Measurements from ENCODE around the gene SLIT1. TPM values are rescaled to one million over a fixed set of nuclear protein-coding genes. Genes with fewer than 3 reads are reported as not detected.

The SLIT1 gene
- total RNA-seq, 2 donors from 2014 or later, result 0.14 to 0.35 TPM

GRCh38 chr10:97050956-97051496 lies 134.7 kb downstream of the SLIT1 start:
- no peaks in the 10 kb centered on the region for H3K27me3 ChIP-seq (replicated peaks; ENCODE audit: insufficient read depth)
- DNase-seq (ENCODE audit: low spot score) (no peak), ATAC-seq (ENCODE audit: insufficient number of reproducible peaks, low FRiP score, low read depth) (no peak)
- TF ChIP-seq CTCF (IDR thresholded peaks at IDR 0.05), result no peak
- no peaks in the 10 kb centered on the region for H3K36me3 ChIP-seq
- no peak overlapping the region for H3K27ac ChIP-seq
- no peaks in the 10 kb centered on the region for H3K4me1 ChIP-seq (ENCODE audit: control insufficient read depth in 1 of 2, low read depth in 2 of 2)
- no peak overlapping the region for H3K4me3 ChIP-seq
- no peaks in the 10 kb centered on the region for H3K9me3 ChIP-seq

GRCh38 chr10:97050205-97050745 lies 135.5 kb downstream of the SLIT1 start:
- no peak for ATAC-seq (ENCODE audit: insufficient number of reproducible peaks, low FRiP score, low read depth)
- DNase-seq (ENCODE audit: low spot score), result no peak
- no peaks in the 10 kb centered on the region for H3K27me3 ChIP-seq (replicated peaks; ENCODE audit: insufficient read depth)
- no peak overlapping the region for H3K4me3 ChIP-seq
- no peaks in the 10 kb centered on the region for H3K36me3 ChIP-seq
- no peak for TF ChIP-seq CTCF (IDR thresholded peaks at IDR 0.05)
- H3K27ac ChIP-seq, result no peak overlapping the region
- no peaks in the 10 kb centered on the region for H3K9me3 ChIP-seq
- H3K4me1 ChIP-seq (ENCODE audit: control insufficient read depth in 1 of 2, low read depth in 2 of 2), result no peaks in the 10 kb centered on the region

- Histone ChIP-seq H3K9me3 (no peaks in the 10 kb centered on the region), H3K27me3 (replicated peaks; ENCODE audit: insufficient read depth) (no peaks in the 10 kb centered on the region), H3K4me3 (no peak overlapping the region), H3K4me1 (ENCODE audit: control insufficient read depth in 1 of 2, low read depth in 2 of 2) (no peaks in the 10 kb centered on the region), H3K27ac (no peak overlapping the region), H3K36me3 (no peaks in the 10 kb centered on the region)
- no peak for TF ChIP-seq CTCF (IDR thresholded peaks at IDR 0.05)
- DNase-seq (ENCODE audit: low spot score) (no peak), ATAC-seq (ENCODE audit: insufficient number of reproducible peaks, low FRiP score, low read depth) (no peak)
These were observed 136.1 kb downstream of the SLIT1 start for GRCh38 chr10:97049670-97050069.

GRCh38 chr10:97048649-97049427 lies 136.9 kb downstream of the SLIT1 start:
- Histone ChIP-seq H3K4me3 (no peak overlapping the region), H3K4me1 (ENCODE audit: control insufficient read depth in 1 of 2, low read depth in 2 of 2) (no peaks in the 10 kb centered on the region), H3K27me3 (replicated peaks; ENCODE audit: insufficient read depth) (no peaks in the 10 kb centered on the region), H3K36me3 (no peaks in the 10 kb centered on the region), H3K27ac (no peak overlapping the region), H3K9me3 (no peaks in the 10 kb centered on the region)
- ATAC-seq (ENCODE audit: insufficient number of reproducible peaks, low FRiP score, low read depth) (no peak), DNase-seq (ENCODE audit: low spot score) (no peak)
- TF ChIP-seq CTCF (IDR thresholded peaks at IDR 0.05), result no peak

- H3K4me1 ChIP-seq (ENCODE audit: control insufficient read depth in 1 of 2, low read depth in 2 of 2), result no peaks in the 10 kb centered on the region
- DNase-seq (ENCODE audit: low spot score) (no peak), ATAC-seq (ENCODE audit: insufficient number of reproducible peaks, low FRiP score, low read depth) (no peak)
- no peak overlapping the region for H3K27ac ChIP-seq
- H3K36me3 ChIP-seq, result no peaks in the 10 kb centered on the region
- TF ChIP-seq CTCF (IDR thresholded peaks at IDR 0.05), result no peak
- H3K9me3 ChIP-seq, result no peaks in the 10 kb centered on the region
- H3K27me3 ChIP-seq (replicated peaks; ENCODE audit: insufficient read depth), result no peaks in the 10 kb centered on the region
- no peak overlapping the region for H3K4me3 ChIP-seq
These were observed 138.0 kb downstream of the SLIT1 start for GRCh38 chr10:97047788-97048187.
